ENCODE measurements around the gene CDK5RAP3. TPM values are rescaled to one million over a fixed set of nuclear protein-coding genes. Genes with fewer than 3 reads are reported as not detected.
A peak's percentile ranks its signal among the peaks of the same experiment; 100 is the strongest.

CDK5RAP3 gene
- total RNA-seq, 6 donors from 2014 or later = 76.6 to 661 (median 160) TPM

GRCh38 chr17:48021934-48022333, 51.0 kb downstream of the CDK5RAP3 start:
- WGBS, 2 donors = 53 to 63% methylated on average over 5 of the region's 5 CpGs
- no peaks in the 10 kb centered on the region for H3K36me3 ChIP-seq
- no peak overlapping the region for H3K4me3 ChIP-seq
- DNase-seq = no peak
- no peak overlapping the region for H3K27ac ChIP-seq
- ATAC-seq (ENCODE audit: low FRiP score in 2 of 2) = no peak
- H3K9me3 ChIP-seq = no peaks in the 10 kb centered on the region
- no peaks in the 10 kb centered on the region for H3K27me3 ChIP-seq
- TF ChIP-seq EP300 (IDR thresholded peaks at IDR 0.05) (no peak), POLR2AphosphoS5 (IDR thresholded peaks at IDR 0.05) (no peak), CTCF (IDR thresholded peaks at IDR 0.05) (no peak), POLR2A (IDR thresholded peaks at IDR 0.05) (no peak)
- peaks cover 35 to 49% (median 35%) of the 10 kb centered on the region in 4 donors for H3K4me1 ChIP-seq

- no peaks in the 10 kb centered on the region for H3K36me3 ChIP-seq
- no peak overlapping the region for H3K27ac ChIP-seq
- 52 to 56% methylated on average over 6 of the region's 6 CpGs for WGBS, 2 donors
- ATAC-seq (ENCODE audit: low FRiP score in 2 of 2) = no peak
- peak overlapping the region in 3 of 4 donors; percentile 46 to 52 (median 50) for H3K4me3 ChIP-seq
- no peaks in the 10 kb centered on the region for H3K9me3 ChIP-seq
- DNase-seq = no peak
- no peaks in the 10 kb centered on the region for H3K27me3 ChIP-seq
- no peak for TF ChIP-seq EP300 (IDR thresholded peaks at IDR 0.05)
- TF ChIP-seq POLR2AphosphoS5 (IDR thresholded peaks at IDR 0.05) = no peak
- no peak for TF ChIP-seq CTCF (IDR thresholded peaks at IDR 0.05)
- H3K4me1 ChIP-seq = peaks cover 35 to 47% (median 35%) of the 10 kb centered on the region in 4 donors
These were observed 52.0 kb downstream of the CDK5RAP3 start for GRCh38 chr17:48022901-48023300.

- Histone ChIP-seq H3K27me3 (no peaks in the 10 kb centered on the region), H3K9me3 (no peaks in the 10 kb centered on the region), H3K36me3 (no peaks in the 10 kb centered on the region), H3K4me3 (peak overlapping the region; percentile 31 to 52 (median 48)), H3K27ac (peak overlapping the region; percentile 70 to 81 (median 77)), H3K4me1 (peaks cover 35 to 43% (median 35%) of the 10 kb centered on the region in 4 donors)
- TF ChIP-seq POLR2AphosphoS5 (IDR thresholded peaks at IDR 0.05) (peak in 1 of 2 donors; percentile 35), EP300 (IDR thresholded peaks at IDR 0.05) (no peak), CTCF (IDR thresholded peaks at IDR 0.05) (peak in 3 of 6 experiments; percentile 33 to 71 (median 41)), POLR2A (IDR thresholded peaks at IDR 0.05) (peak in 1 of 4 donors; percentile 47)
- ATAC-seq (ENCODE audit: low FRiP score in 2 of 2) (peak; percentile 51 to 65), DNase-seq (peak; percentile 90 to 95)
- 1% methylated on average over 22 of the region's 54 CpGs; no CpG with 5 or more reads in 1 of the 2 donors for WGBS, 2 donors
These were observed 52.7 kb downstream of the CDK5RAP3 start for GRCh38 chr17:48023400-48024148.

DNA sequence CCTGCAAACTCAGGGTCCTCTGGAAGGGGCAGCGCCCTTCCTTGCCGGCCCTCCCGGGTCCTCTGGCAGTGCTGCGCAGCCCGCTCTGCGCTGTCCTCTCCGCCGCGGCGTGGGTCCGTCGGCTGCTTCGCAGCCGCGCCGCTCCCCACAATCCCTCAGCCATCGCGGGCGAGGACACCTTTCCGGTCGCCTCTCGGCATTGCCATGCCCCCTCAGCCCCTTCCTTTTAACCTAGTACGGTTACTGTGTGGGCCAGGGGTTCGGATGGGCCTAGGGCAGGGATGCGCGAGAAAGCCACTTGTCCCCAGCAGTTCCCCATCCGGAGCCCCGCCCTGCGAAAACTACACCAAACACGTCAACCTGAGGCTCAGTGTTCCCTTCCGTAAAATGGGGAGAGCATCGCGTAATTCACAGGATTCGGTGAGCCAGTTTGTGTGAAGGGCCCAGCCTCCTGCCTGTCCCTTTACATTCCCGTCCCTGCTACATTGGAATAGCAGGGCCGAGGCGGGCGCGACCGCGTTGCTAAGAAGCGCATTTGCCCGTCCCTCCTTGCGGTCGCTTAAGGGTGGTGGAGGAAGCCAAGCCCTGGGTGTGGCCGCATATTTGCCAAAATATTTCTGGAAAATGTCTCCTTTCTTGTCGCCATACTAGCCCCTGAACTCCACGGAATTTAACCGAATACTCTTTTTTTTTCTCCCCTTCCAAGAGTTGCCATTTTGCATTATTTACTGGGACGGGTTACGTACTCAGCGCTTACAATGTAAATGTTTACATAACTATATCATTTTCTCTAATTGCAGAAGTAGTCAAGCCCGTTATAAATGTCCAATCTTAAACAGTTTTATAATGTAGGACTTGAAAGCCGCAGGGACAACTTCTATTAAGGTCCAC, 53.5 kb downstream of the CDK5RAP3 start:
- Histone ChIP-seq H3K4me3 (peak overlapping the region; percentile 31 to 52 (median 48)), H3K27me3 (no peaks in the 10 kb centered on the region), H3K36me3 (no peaks in the 10 kb centered on the region), H3K27ac (peak overlapping the region; percentile 70 to 81 (median 77)), H3K4me1 (peaks cover 35 to 43% (median 35%) of the 10 kb centered on the region in 4 donors), H3K9me3 (no peaks in the 10 kb centered on the region)
- peak; percentile 80 to 92 for DNase-seq
- whole genome bisulfite sequencing, 2 donors = 1% methylated on average over 29 to 52 of the region's 54 CpGs
- TF ChIP-seq POLR2AphosphoS5 (IDR thresholded peaks at IDR 0.05) (no peak), POLR2A (IDR thresholded peaks at IDR 0.05) (peak in 1 of 4 donors; percentile 9), CTCF (IDR thresholded peaks at IDR 0.05) (peak in 1 of 6 experiments; percentile 7)
- peak; percentile 54 to 78 for ATAC-seq (ENCODE audit: low FRiP score in 2 of 2)

All from upper lobe of left lung (tissue), 6 donors.